ENCODE data around the gene KCTD1.

DNA sequence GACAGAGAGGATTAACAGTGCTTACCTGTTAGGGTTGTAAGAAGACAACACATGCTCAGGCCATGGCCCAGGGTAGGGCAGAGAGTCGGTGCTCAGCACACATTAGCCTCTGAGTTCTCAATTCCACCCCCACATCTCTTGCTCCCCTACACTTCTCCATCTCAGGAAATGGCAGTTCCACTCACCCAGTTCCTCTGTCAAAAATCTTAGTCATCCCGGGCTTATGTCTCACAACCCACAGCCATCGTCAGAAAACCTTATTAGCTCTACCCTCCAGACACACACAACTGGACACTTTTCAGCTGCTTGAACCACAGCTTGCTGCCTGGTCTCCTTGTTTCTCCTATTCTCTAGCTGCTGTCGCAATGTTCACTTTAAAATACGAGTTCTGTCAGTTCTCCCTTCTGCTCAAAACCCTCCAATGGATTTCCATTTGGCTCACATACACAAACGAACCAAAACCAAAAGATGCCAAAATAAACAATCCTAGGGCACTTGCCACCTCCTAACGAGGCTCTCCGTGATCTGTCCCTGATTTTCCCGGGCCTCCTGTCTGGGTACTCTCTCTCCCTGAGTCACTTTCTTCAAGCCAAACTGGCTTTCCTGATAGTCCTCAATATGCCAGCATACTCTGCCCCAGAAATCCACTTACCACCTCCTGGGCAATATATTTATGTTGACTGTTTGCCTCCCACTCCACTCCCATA lies 89.7 kb downstream of the KCTD1 start:
- no peak for TF ChIP-seq EZH2phosphoT487 (IDR thresholded peaks at IDR 0.05; ENCODE audit: low read depth)
- TF ChIP-seq, protein P1, sequence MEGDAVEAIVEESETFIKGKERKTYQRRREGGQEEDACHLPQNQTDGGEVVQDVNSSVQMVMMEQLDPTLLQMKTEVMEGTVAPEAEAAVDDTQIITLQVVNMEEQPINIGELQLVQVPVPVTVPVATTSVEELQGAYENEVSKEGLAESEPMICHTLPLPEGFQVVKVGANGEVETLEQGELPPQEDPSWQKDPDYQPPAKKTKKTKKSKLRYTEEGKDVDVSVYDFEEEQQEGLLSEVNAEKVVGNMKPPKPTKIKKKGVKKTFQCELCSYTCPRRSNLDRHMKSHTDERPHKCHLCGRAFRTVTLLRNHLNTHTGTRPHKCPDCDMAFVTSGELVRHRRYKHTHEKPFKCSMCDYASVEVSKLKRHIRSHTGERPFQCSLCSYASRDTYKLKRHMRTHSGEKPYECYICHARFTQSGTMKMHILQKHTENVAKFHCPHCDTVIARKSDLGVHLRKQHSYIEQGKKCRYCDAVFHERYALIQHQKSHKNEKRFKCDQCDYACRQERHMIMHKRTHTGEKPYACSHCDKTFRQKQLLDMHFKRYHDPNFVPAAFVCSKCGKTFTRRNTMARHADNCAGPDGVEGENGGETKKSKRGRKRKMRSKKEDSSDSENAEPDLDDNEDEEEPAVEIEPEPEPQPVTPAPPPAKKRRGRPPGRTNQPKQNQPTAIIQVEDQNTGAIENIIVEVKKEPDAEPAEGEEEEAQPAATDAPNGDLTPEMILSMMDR (IDR thresholded peaks at IDR 0.05; ENCODE audit: low read depth, low read length): no peak
